Lower leg skin (tissue), 4 donors: ENCODE results near the gene ZNF883. TPM values are rescaled to one million over a fixed set of nuclear protein-coding genes. Genes with fewer than 3 reads are reported as not detected.

Experiments
- DNase-seq, 2 donors: peaks; one replicate each; pipeline ENCODE4 v3.0.0-alpha.2; 2019; ENCODE audit warnings: low spot score in 2 of 2
- H3K4me3 ChIP-seq: fragments of 200-600 bp; sonication (generic); 2 replicates; pipeline ENCODE4 v1.5.1; 2017; ENCODE audit warnings: mild to moderate bottlenecking, low read depth; ENCODE audit not compliant: poor library complexity, severe bottlenecking
- POLR2A ChIP-seq, 2 donors: fragments of 450-650 bp; IDR thresholded peaks; one replicate each; pipeline ENCODE4 v1.6.1; 2016 to 2017; ENCODE audit warnings: antibody characterized with exemption in 2 of 2, mild to moderate bottlenecking in 1 of 2, moderate library complexity in 1 of 2
- WGBS, 2 donors: methylation state at CpG; one replicate each; pipeline ENCODE4 v1.1.5; 2018; 5-methylcytosine and 5-hydroxymethylcytosine counted together
- intact Hi-C: fragments of 100-400 bp; cut with DNase I; formaldehyde crosslinking; loops from one replicate; pipeline ENCODE4 v1.15.0; 2023; ENCODE audit warnings: low total_unique reads
- total RNA-seq, 4 donors: library from RNA; depleted of rRNA; stranded (reverse); fragments of >200 nt; gene quantifications; one replicate each; pipeline ENCODE4 v1.1.0, GENCODE V29; 2016
- TF ChIP-seq, protein P1 (sequence below), 3 donors: fragments of 450-650 bp; IDR thresholded peaks; one replicate each; pipeline ENCODE4 v1.5.1; 2016; ENCODE audit warnings: antibody characterized with exemption in 3 of 3, mild to moderate bottlenecking in 3 of 3, moderate library complexity in 2 of 3

ZNF883 gene
- total RNA-seq, 4 donors from 2014 or later, result 0.27 to 1.4 (median 1.0) TPM; not detected in 1

DNA sequence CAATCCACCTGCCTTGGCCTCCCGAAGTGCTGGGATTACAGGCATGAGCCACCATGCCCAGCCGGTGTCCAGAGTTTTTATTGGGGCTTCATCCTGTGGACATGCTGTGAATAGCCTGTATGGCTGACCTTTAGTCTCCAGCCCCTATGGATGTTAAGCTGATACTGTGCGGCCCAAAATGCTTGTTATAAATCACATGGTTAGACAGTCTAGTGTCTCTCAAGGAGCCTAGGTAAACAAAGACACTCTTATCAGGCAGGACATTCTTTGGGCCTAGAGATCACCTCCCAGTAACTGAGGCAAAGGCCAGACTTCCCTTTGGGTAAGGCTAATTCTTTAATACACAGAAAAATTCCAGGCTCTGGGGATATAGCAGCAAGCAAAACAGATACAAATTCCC lies 99.4 kb downstream of the ZNF883 start:
- TF ChIP-seq POLR2A (IDR thresholded peaks at IDR 0.05), result no peak
- TF ChIP-seq, protein P1, sequence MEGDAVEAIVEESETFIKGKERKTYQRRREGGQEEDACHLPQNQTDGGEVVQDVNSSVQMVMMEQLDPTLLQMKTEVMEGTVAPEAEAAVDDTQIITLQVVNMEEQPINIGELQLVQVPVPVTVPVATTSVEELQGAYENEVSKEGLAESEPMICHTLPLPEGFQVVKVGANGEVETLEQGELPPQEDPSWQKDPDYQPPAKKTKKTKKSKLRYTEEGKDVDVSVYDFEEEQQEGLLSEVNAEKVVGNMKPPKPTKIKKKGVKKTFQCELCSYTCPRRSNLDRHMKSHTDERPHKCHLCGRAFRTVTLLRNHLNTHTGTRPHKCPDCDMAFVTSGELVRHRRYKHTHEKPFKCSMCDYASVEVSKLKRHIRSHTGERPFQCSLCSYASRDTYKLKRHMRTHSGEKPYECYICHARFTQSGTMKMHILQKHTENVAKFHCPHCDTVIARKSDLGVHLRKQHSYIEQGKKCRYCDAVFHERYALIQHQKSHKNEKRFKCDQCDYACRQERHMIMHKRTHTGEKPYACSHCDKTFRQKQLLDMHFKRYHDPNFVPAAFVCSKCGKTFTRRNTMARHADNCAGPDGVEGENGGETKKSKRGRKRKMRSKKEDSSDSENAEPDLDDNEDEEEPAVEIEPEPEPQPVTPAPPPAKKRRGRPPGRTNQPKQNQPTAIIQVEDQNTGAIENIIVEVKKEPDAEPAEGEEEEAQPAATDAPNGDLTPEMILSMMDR (IDR thresholded peaks at IDR 0.05), result no peak
- intact Hi-C loops, result no loop called here
- 74 to 85% methylated on average over 3 of the region's 3 CpGs for WGBS, 2 donors
- DNase-seq, result no peak
- no peak overlapping the region for H3K4me3 ChIP-seq

GRCh38 chr9:112911736-112912135 lies 100.3 kb downstream of the ZNF883 start:
- 55% methylated on average over 2 of the region's 2 CpGs for WGBS, 2 donors
- no peak for DNase-seq
- H3K4me3 ChIP-seq, result no peak overlapping the region
- TF ChIP-seq, protein P1 (IDR thresholded peaks at IDR 0.05), result no peak
- no peak for TF ChIP-seq POLR2A (IDR thresholded peaks at IDR 0.05)
- intact Hi-C loops, result no loop called here

Other genes with a start within 250 kb of the ZNF883 start
- gene SLC46A2, start 121.3 kb downstream of the ZNF883 start, total RNA-seq, result 10 to 100 TPM; 49.5 to 95.9 (median 63.0) TPM
- 1 to 10 TPM in 3 of 4 donors, under 1 TPM in 1; 0.56 to 2.1 (median 1.2) TPM for gene ZFP37, start 44.5 kb upstream of the ZNF883 start, total RNA-seq
- gene SLC31A2, start 138.8 kb upstream of the ZNF883 start, total RNA-seq, result 100 to 1,000 TPM in 2 of 4 donors, 10 to 100 TPM in 2; 82.4 to 128 (median 99.2) TPM
- gene FKBP15, start 209.1 kb upstream of the ZNF883 start, total RNA-seq, result 10 to 100 TPM; 27.7 to 33.3 (median 30.3) TPM
- 10 to 100 TPM; 22.9 to 45.0 (median 33.9) TPM for gene SLC31A1, start 209.4 kb upstream of the ZNF883 start, total RNA-seq